H9 (cell line): ENCODE data around the gene SPAG6. TPM values are rescaled to one million over a fixed set of nuclear protein-coding genes. Genes with fewer than 3 reads are reported as not detected.

Experiments
- DNase-seq: peaks from one replicate; pipeline ENCODE4 v3.0.0-alpha.2; 2017
- H2AFZ ChIP-seq: one replicate; pipeline ENCODE4 v1.6.1; 2013; ENCODE audit warnings: mild to moderate bottlenecking, low read length, control low read depth, moderate library complexity
- H2AK5ac ChIP-seq: 2 replicates; pipeline ENCODE4 v1.6.1; 2013; ENCODE audit warnings: low read length, control low read depth, mixed read lengths; ENCODE audit not compliant: insufficient read length
- H2BK120ac ChIP-seq: one replicate; pipeline ENCODE4 v1.6.1; 2013; ENCODE audit warnings: low read depth, mild to moderate bottlenecking, low read length, control low read depth, inconsistent platforms; ENCODE audit not compliant: poor library complexity, severe bottlenecking
- H2BK12ac ChIP-seq: 2 replicates; pipeline ENCODE4 v1.6.1; 2013; ENCODE audit warnings: low read length, control low read depth, mixed read lengths, low read depth; ENCODE audit not compliant: insufficient read length
- H2BK15ac ChIP-seq: 2 replicates; pipeline ENCODE4 v1.6.1; 2013; ENCODE audit warnings: low read depth, low read length, control low read depth
- H2BK20ac ChIP-seq: one replicate; pipeline ENCODE4 v1.6.1; 2013; ENCODE audit warnings: low read depth, mild to moderate bottlenecking, low read length, control low read depth, inconsistent platforms; ENCODE audit not compliant: poor library complexity, severe bottlenecking
- H2BK5ac ChIP-seq: 2 replicates; pipeline ENCODE4 v1.6.1; 2013; ENCODE audit warnings: low read length, control low read depth, mixed read lengths; ENCODE audit not compliant: insufficient read length
- H3K14ac ChIP-seq: 2 replicates; pipeline ENCODE4 v1.6.1; 2013; ENCODE audit warnings: low read length, control low read depth; ENCODE audit not compliant: insufficient read depth
- H3K18ac ChIP-seq: 2 replicates; pipeline ENCODE4 v1.6.1; 2013; ENCODE audit warnings: low read depth, mild to moderate bottlenecking, mixed read lengths, low read length, control low read depth; ENCODE audit not compliant: insufficient read length
- H3K23ac ChIP-seq: 2 replicates; pipeline ENCODE4 v1.6.1; 2013; ENCODE audit warnings: low read length, control low read depth, mixed read lengths, low read depth; ENCODE audit not compliant: insufficient read length
- H3K23me2 ChIP-seq: 2 replicates; pipeline ENCODE4 v1.6.1; 2013; ENCODE audit warnings: low read depth, mild to moderate bottlenecking, mixed read lengths, low read length, control low read depth; ENCODE audit not compliant: insufficient read length, poor library complexity, severe bottlenecking
- H3K27ac ChIP-seq: 2 replicates; pipeline ENCODE4 v1.5.1; 2013; ENCODE audit warnings: low read length, control low read depth, mixed read lengths, low read depth; ENCODE audit not compliant: insufficient read length
- H3K27me3 ChIP-seq: 2 replicates; pipeline ENCODE4 v1.6.1; 2013; ENCODE audit warnings: low read length, control low read depth, inconsistent platforms; ENCODE audit not compliant: insufficient read depth
- H3K4ac ChIP-seq: 2 replicates; pipeline ENCODE4 v1.6.1; 2013; ENCODE audit warnings: low read depth, mild to moderate bottlenecking, control low read depth, inconsistent platforms, low read length, moderate library complexity
- H3K4me1 ChIP-seq: 2 replicates; pipeline ENCODE4 v1.6.1; 2013; ENCODE audit warnings: low read length, control low read depth, inconsistent platforms; ENCODE audit not compliant: insufficient read depth
- H3K4me2 ChIP-seq: 2 replicates; pipeline ENCODE4 v1.6.1; 2013; ENCODE audit warnings: low read length, control low read depth, mixed read lengths; ENCODE audit not compliant: insufficient read length, insufficient read depth
- H3K56ac ChIP-seq: 2 replicates; pipeline ENCODE4 v1.6.1; 2013; ENCODE audit warnings: low read depth, mild to moderate bottlenecking, mixed read lengths, low read length, control low read depth; ENCODE audit not compliant: insufficient read length
- H3K79me1 ChIP-seq: 2 replicates; pipeline ENCODE4 v1.6.1; 2013; ENCODE audit warnings: low read depth, mild to moderate bottlenecking, moderate library complexity, low read length, control low read depth, inconsistent platforms; ENCODE audit not compliant: insufficient read depth, poor library complexity, severe bottlenecking
- H3K79me2 ChIP-seq: 2 replicates; pipeline ENCODE4 v1.6.1; 2013; ENCODE audit warnings: low read length, control low read depth, inconsistent platforms; ENCODE audit not compliant: insufficient read depth
- H3K9ac ChIP-seq: 2 replicates; pipeline ENCODE4 v1.6.1; 2013; ENCODE audit warnings: low read length, control low read depth, mixed read lengths; ENCODE audit not compliant: insufficient read length; ENCODE audit errors: extremely low read depth
- H3K9me3 ChIP-seq: one replicate; pipeline ENCODE4 v1.6.1; 2013; ENCODE audit warnings: low read depth, low read length, inconsistent platforms; ENCODE audit not compliant: control insufficient read depth
- H3T11ph ChIP-seq: one replicate; pipeline ENCODE4 v1.6.1; 2013; ENCODE audit warnings: mild to moderate bottlenecking, low read length, control low read depth, inconsistent platforms
- H4K20me1 ChIP-seq: one replicate; pipeline ENCODE4 v1.6.1; 2013; ENCODE audit not compliant: control insufficient read depth, insufficient read length, insufficient read depth
- H4K5ac ChIP-seq: 2 replicates; pipeline ENCODE4 v1.6.1; 2013; ENCODE audit warnings: low read depth, mild to moderate bottlenecking, mixed read lengths, low read length, control low read depth; ENCODE audit not compliant: insufficient read length
- H4K8ac ChIP-seq: replicated peaks from 2 replicates; pipeline ENCODE4 v1.6.1; 2013; ENCODE audit warnings: low read length, control low read depth, mixed read lengths, low read depth; ENCODE audit not compliant: insufficient read length
- H4K91ac ChIP-seq: 2 replicates; pipeline ENCODE4 v1.6.1; 2013; ENCODE audit warnings: low read depth, mild to moderate bottlenecking, moderate library complexity, mixed read lengths, low read length, control low read depth; ENCODE audit not compliant: insufficient read length
- H3K27ac Mint-ChIP-seq, 3 experiments: 2 replicates in 2 of 3; 3 replicates in 1 of 3; pipeline ENCODE4 v1.8.0; 2020 to 2021; ENCODE audit warnings: mixed read lengths in 3 of 3, mild to moderate bottlenecking in 1 of 3, moderate library complexity in 1 of 3
- H3K27me3 Mint-ChIP-seq: 2 replicates; pipeline ENCODE4 v1.8.0; 2021; ENCODE audit warnings: low read depth, mild to moderate bottlenecking, moderate library complexity, mixed read lengths
- H3K36me3 Mint-ChIP-seq, 3 experiments: 2 replicates in 2 of 3; 3 replicates in 1 of 3; pipeline ENCODE4 v1.8.0; 2020 to 2021; ENCODE audit warnings: low read depth in 3 of 3, mixed read lengths in 3 of 3; ENCODE audit not compliant: insufficient read depth in 1 of 3
- H3K4me1 Mint-ChIP-seq, 2 experiments: 2 replicates each; pipeline ENCODE4 v1.8.0; 2020; ENCODE audit warnings: mixed read lengths in 2 of 2
- H3K4me3 Mint-ChIP-seq, 2 experiments: 2 replicates in 1 of 2; 3 replicates in 1 of 2; pipeline ENCODE4 v1.8.0; 2020 to 2021; ENCODE audit warnings: mild to moderate bottlenecking in 2 of 2, mixed read lengths in 2 of 2, moderate library complexity in 1 of 2
- H3K9me3 Mint-ChIP-seq, 2 experiments: 2 replicates in 1 of 2; 3 replicates in 1 of 2; pipeline ENCODE4 v1.8.0; 2020; ENCODE audit warnings: mild to moderate bottlenecking in 2 of 2, mixed read lengths in 2 of 2, moderate library complexity in 1 of 2
- CTCF ChIP-seq: fragments of 200-600 bp; sonication (generic); conservative IDR thresholded peaks from 3 replicates; pipeline ENCODE4 v1.8.0; 2021; ENCODE audit warnings: antibody characterized with exemption, mild to moderate bottlenecking
- WGBS: extraction: QIAGEN DNeasy Blood & Tissue Kit; methylation state at CpG from one replicate; pipeline ENCODE4 v1.1.7; 2013; ENCODE audit warnings: missing lambda C conversion rate, low lambda C conversion rate, mixed read lengths; ENCODE audit not compliant: insufficient read length; ENCODE audit errors: extremely low coverage; 5-methylcytosine and 5-hydroxymethylcytosine counted together
- total RNA-seq: library from RNA; stranded (reverse); gene quantifications from 2 replicates; pipeline ENCODE4 v1.2.1, GENCODE V29; 2021

SPAG6 gene
- total RNA-seq, 1 experiment from 2014 or later = 0.24 TPM

- H3K79me1 ChIP-seq = no peaks in the 10 kb centered on the region
- no peaks in the 10 kb centered on the region for H4K20me1 ChIP-seq
- Mint-ChIP-seq H3K9me3 (no peaks in the 10 kb centered on the region), H3K36me3 (no peaks in the 10 kb centered on the region), H3K4me1 (no peaks in the 10 kb centered on the region), H3K4me3 (no peak overlapping the region), H3K27me3 (no peaks in the 10 kb centered on the region), H3K27ac (peak overlapping the region in 2 of 3 experiments; percentile 2 to 26; a peak in 2 of 7 replicates)
- H3K9me3 ChIP-seq = no peaks in the 10 kb centered on the region
- H2BK15ac ChIP-seq = no peak overlapping the region
- no peaks in the 10 kb centered on the region for H3K27me3 ChIP-seq
- H2BK5ac ChIP-seq = no peak overlapping the region
- no peak overlapping the region for H3K18ac ChIP-seq
- no peaks in the 10 kb centered on the region for H3K79me2 ChIP-seq
- H3K27ac ChIP-seq = no peak overlapping the region
- no peak overlapping the region for H2BK12ac ChIP-seq
- no peaks in the 10 kb centered on the region for H3K4me1 ChIP-seq
- H3K23ac ChIP-seq = no peak overlapping the region
- no peak overlapping the region for H3K56ac ChIP-seq
- no peak overlapping the region for H2BK120ac ChIP-seq
- H3K23me2 ChIP-seq = no peaks in the 10 kb centered on the region
- TF ChIP-seq CTCF = no peak
- no peak overlapping the region for H3T11ph ChIP-seq
- no peak overlapping the region for H4K5ac ChIP-seq
- no peak overlapping the region for H2BK20ac ChIP-seq
- DNase-seq = no peak
- no peak overlapping the region for H4K91ac ChIP-seq
- no CpG with 5 or more reads among the region's 3 CpGs for WGBS
- H4K8ac ChIP-seq = no peak overlapping the region
- H3K9ac ChIP-seq = no peak overlapping the region
- H3K14ac ChIP-seq = no peak overlapping the region
- no peak overlapping the region for H2AK5ac ChIP-seq
- H2AFZ ChIP-seq = no peak overlapping the region
- H3K4me2 ChIP-seq = no peak overlapping the region
- no peak overlapping the region for H3K4ac ChIP-seq
These were observed 72.5 kb downstream of the SPAG6 start for GRCh38 chr10:22417736-22418268.
